HG02798 (cell line): ENCODE data around the gene FHIP1B.

Experiments
- ATAC-seq: cut with Tn5 transposase; IDR thresholded peaks from one replicate; pipeline ENCODE4 v1.9.1; 2021; ENCODE audit warnings: mild to moderate bottlenecking; ENCODE audit not compliant: unreplicated experiment, poor library complexity

FHIP1B gene

GRCh38 chr11:6240781-6241180 lies 6.3 kb upstream of the FHIP1B start:
- no peak for ATAC-seq

GRCh38 chr11:6240139-6240538 lies 5.7 kb upstream of the FHIP1B start:
- no peak for ATAC-seq

- ATAC-seq: no peak
Measured at GRCh38 chr11:6238902-6239301, 4.5 kb upstream of the FHIP1B start, which contains the start of gene CNGA4. Gene CNGA4 (plus strand): TSS chr11:6239089. CDS start chr11:6239207, 118 bp downstream.

GRCh38 chr11:6237761-6238302 lies 3.4 kb upstream of the FHIP1B start:
- no peak for ATAC-seq

GRCh38 chr11:6237266-6237665 lies 2.8 kb upstream of the FHIP1B start:
- no peak for ATAC-seq

- ATAC-seq: no peak
Measured at GRCh38 chr11:6233984-6234386, 451 bp downstream of the FHIP1B start.

GRCh38 chr11:6232899-6233298 lies 1.5 kb downstream of the FHIP1B start:
- ATAC-seq: no peak

GRCh38 chr11:6229911-6230310 lies 4.5 kb downstream of the FHIP1B start:
- ATAC-seq: no peak

GRCh38 chr11:6228520-6228919 lies 5.9 kb downstream of the FHIP1B start:
- no peak for ATAC-seq

GRCh38 chr11:6225896-6226295 lies 8.5 kb downstream of the FHIP1B start:
- no peak for ATAC-seq

GRCh38 chr11:6225024-6225423 lies 9.4 kb downstream of the FHIP1B start:
- no peak for ATAC-seq

- no peak for ATAC-seq
Measured at GRCh38 chr11:6224421-6224820, 10.0 kb downstream of the FHIP1B start.

- ATAC-seq: no peak
Measured at GRCh38 chr11:6223854-6224253, 10.6 kb downstream of the FHIP1B start.

GRCh38 chr11:6219359-6219758 lies 15.1 kb downstream of the FHIP1B start:
- ATAC-seq: no peak

- ATAC-seq: no peak
Measured at GRCh38 chr11:6217722-6218121, 16.7 kb downstream of the FHIP1B start.

- no peak for ATAC-seq
Measured at GRCh38 chr11:6216501-6216900, 17.9 kb downstream of the FHIP1B start.

- no peak for ATAC-seq
Measured at GRCh38 chr11:6214530-6214929, 19.9 kb downstream of the FHIP1B start.

- no peak for ATAC-seq
Measured at GRCh38 chr11:6210274-6210955, 24.0 kb downstream of the FHIP1B start.

GRCh38 chr11:6209801-6210200 lies 24.6 kb downstream of the FHIP1B start:
- no peak for ATAC-seq

- no peak for ATAC-seq
Measured at GRCh38 chr11:6206456-6207180, 27.8 kb downstream of the FHIP1B start.

- no peak for ATAC-seq
Measured at GRCh38 chr11:6205366-6205765, 29.1 kb downstream of the FHIP1B start, which contains the start of gene C11orf42. Gene C11orf42 (plus strand): TSS chr11:6205557. CDS start chr11:6205616, 59 bp downstream.
